HG02571 (cell line): ENCODE measurements around the gene BEST4.
"Not testable (repeated sequence)": the region's sequence is repeated elsewhere in the genome, so short reads cannot be mapped to it uniquely, and the experiment has no call there.

Experiments used
- ATAC-seq: cut with Tn5 transposase; IDR thresholded peaks from one replicate; pipeline ENCODE4 v1.9.1; 2021; ENCODE audit warnings: mild to moderate bottlenecking, moderate library complexity; ENCODE audit not compliant: unreplicated experiment

BEST4 gene

GRCh38 chr1:44803062-44803311 is 15.0 kb upstream of the BEST4 start:
- ATAC-seq, result no peak

GRCh38 chr1:44802306-44803061 is 14.5 kb upstream of the BEST4 start:
- ATAC-seq, result no peak

DNA sequence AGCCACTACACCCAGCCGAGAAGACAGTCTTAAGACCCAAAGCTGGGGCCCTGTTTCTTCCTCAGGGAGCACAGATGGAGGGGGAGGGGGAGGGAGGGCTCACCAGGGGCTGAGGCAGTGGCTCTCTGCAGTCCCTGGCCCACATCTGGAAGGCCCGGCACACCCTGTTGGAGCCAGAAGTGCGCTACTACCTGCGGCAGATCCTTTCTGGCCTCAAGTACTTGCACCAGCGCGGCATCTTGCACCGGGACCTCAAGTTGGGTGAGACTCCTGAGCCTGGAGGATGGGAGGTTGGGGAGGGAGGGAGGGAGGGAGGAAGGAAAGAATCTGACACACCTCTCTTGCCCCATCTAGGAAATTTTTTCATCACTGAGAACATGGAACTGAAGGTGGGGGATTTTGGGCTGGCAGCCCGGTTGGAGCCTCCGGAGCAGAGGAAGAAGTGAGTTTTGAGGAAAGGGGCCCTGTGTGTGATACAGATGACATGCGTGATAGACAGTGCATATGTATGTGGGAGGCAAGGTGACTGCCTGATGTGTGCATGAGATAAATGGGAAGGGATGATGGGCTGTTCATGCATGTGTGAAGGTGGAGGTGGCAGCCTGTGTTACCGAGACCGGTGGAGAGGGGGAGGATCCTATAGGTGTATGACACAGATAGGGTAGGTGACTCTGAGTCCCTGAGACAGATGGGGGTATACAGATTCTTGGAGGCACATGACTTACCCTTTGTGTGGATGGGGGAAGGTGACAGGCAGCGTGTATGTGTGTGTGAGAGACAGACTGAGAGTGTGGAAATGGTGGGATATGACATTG is 13.7 kb upstream of the BEST4 start:
- ATAC-seq, result no peak

GRCh38 chr1:44799770-44800584 is 12.0 kb upstream of the BEST4 start, which contains the start of gene PLK3:
Gene PLK3, plus strand, starts transcription at chr1:44800377. Its CDS starts 87 bp downstream, at chr1:44800464.
- ATAC-seq, result peak; percentile 79

DNA sequence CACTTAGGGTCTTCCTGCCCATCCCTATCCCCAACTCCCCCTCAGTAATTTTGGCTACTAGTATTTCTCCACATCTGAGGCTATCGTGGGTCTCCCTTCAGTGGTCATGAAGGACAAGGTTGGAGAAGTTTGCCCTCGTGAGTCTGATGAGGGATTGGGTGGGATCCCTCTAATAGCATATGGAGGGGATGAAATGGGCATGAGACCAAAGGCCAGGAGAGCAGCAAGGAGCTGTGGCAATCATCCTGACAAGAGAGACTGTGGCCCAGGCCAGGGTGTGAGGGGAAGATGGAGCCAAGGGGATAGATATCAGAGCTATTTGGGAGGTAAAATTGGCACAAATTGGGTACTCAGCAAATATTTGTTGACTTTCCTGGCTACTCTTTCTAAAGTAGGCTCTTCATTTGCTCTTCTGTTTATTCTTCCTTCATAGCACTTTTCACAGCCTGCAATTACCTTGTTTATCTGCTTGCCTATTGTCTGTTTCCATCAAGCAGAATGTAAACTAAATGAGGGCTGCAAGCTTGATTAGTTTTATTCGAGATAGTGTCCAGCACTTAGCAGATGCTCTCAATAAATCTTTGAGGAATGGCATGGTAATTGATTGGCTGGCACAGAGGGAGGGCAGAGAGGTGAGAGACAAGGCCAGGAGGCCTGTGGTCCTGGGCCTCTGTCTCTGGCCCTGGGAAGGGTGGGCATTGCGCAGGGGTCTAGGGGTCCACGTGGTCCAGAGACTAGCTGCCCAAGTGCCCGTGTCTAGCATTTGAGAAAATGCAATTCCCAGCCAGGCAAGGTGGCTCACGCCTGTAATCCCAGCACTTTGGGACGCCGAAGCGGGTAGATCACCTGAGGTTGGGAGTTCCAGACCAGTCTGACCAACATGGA is 10.8 kb upstream of the BEST4 start:
- ATAC-seq, result no peak

DNA sequence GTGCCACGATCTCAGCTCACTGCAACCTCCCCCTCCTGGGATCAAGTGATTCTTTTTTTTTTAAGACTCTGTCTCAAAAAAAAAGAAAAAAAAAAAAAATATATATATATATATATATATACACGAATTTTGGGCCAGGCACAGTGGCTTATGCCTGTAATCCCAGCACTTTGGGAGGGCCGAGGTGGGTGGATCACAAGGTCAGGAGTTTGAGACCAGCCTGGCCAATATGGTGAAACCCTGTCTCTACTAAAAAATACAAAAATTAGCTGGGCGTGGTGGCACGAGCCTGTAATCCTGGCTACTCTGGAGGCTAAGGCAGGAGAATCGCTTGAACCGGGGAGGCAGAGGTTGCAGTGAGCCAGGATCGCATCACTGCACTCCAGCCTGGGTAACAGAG is 9.9 kb upstream of the BEST4 start:
- ATAC-seq, result not testable (repeated sequence)

DNA sequence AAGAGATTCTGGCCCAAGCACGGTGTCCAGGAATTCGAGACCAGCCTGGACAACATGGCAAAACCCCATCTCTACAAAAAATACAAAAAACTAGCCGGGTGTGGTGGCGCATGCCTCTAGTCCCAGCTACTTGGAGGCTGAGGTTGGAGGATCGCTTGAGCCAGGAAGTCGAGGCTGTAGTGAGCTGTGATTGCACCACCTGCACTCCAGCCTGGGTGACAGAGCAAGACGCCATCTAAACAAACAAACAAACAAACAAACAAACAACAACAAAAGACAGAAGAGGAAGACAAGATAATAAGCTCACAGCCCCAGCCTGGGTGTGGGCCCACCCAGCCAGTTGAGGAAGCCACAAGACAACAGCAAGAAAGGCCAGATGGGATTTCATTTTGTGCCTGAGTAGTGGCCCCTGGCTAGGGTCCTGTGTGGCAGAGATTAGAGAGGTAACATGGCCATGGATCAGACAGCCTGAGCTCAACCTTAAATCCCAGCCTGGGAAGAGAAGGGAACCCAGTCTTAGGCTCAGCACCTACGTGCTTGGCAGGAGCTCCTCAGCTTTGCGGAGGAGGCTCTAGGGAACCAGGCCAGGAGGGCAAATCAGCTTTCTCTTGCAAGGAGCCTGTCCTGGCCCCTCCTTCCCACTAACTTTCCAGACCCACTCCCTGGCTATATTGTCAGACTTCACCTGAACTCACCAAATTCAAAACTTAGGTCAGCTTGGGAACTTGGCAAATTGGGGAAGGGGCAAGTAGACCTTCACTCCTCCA is 4.9 kb upstream of the BEST4 start:
- no peak for ATAC-seq

GRCh38 chr1:44790968-44791801 is 3.2 kb upstream of the BEST4 start:
- no peak for ATAC-seq

- ATAC-seq, result no peak
Observed at GRCh38 chr1:44787506-44787905, 464 bp downstream of the BEST4 start.

GRCh38 chr1:44786841-44787426 is 1.0 kb downstream of the BEST4 start:
- ATAC-seq, result no peak

DNA sequence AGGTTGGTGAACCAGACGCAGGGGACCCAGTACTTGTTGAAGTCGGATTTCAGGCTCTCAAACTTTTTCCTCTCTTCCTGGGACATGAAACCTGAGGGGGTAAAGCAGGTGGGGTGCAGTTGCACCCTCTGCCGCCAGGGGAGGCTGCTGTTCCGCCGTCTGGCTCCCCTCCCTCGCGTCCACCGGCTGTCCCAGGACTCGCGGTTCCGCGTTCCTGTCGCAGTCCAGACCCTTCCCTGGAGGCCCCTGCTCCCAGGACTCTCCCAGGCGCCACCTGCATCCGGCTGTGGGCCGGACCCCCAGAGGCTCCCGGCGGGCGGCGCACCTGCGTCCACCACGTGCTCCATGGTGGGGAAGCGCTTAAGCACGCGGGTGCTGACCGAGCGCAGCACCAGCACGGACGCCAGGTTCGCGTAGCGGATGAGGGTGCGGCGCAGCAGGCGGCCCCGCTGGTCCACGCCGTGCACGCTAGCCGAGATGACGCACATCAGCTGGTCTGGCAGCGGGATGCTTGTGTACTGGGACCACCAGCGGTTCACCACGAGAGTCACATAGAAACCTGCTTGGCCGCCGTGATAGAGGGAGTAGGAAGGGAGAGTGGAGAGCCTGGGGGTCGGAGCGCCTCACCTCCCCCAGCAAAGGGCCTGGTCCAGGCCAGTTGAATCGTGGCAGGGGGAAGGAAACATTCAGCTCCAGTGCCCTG is 1.7 kb downstream of the BEST4 start:
- ATAC-seq, result no peak

GRCh38 chr1:44785501-44786137 is 2.4 kb downstream of the BEST4 start:
- ATAC-seq, result no peak

DNA sequence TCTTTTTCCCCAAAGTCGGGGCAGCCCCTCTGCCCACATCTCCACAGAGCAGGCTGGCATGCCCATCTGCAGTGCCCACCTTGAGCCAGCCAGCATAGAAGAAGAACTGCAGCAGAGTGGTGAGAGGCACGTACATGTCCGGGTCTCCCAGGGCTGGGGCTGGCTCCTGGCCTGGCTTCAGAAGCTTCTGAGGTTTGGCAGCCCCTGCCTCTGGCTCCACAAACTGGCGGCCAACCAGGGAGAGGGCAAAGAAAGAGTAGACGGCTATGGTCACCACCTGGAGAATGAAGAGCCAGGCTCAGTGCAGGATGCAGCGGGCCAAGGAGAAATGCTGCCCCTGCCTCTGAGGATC is 3.0 kb downstream of the BEST4 start:
- ATAC-seq, result no peak

GRCh38 chr1:44784094-44785028 is 3.6 kb downstream of the BEST4 start:
- no peak for ATAC-seq

GRCh38 chr1:44783697-44784093 is 4.3 kb downstream of the BEST4 start:
- ATAC-seq, result no peak

DNA sequence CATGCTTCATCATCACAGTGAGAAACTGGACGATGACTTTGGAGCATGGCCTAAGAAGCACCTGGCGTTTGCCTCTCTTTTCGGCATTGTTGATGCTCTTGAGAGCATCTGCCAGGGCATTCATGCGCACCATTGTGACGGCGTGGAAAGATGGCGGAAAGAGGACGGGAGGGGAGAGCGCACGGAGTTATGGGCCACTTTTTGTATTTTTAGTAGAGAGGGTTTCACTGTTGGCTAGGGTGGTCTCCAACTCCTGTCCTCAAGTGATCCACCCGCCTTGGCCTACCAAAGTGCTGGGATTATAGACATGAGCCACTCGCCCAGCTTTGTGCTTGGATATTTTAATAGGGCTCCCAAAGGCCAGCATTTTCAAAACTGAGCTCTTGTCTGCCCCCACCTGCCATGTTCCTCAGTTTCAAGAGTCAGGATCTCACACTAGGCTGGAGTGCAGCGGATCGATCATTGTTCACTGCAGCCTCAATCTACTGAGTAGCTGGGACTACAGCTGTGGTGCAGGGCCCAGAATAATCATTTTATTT is 7.3 kb downstream of the BEST4 start:
- no peak for ATAC-seq
